Transverse colon (tissue), 4 donors: ENCODE results near the gene P2RX6. TPM values are rescaled to one million over a fixed set of nuclear protein-coding genes. Genes with fewer than 3 reads are reported as not detected.

Experiments used
- DNase-seq: peaks from one replicate; pipeline ENCODE4 v3.0.0-alpha.2; 2019
- H3K27ac ChIP-seq, 4 donors: fragments of 200-600 bp; sonication (generic); 2 replicates each; pipeline ENCODE4 v1.5.1; 2016 to 2018; ENCODE audit warnings: inconsistent platforms in 4 of 4
- H3K27me3 ChIP-seq: fragments of 200-600 bp; sonication (generic); 2 replicates; pipeline ENCODE4 v1.5.1; 2017; ENCODE audit warnings: inconsistent platforms
- H3K36me3 ChIP-seq, 4 donors: fragments of 200-600 bp; sonication (generic); 2 replicates each; pipeline ENCODE4 v1.5.1; 2017 to 2019; ENCODE audit warnings: inconsistent platforms in 4 of 4
- H3K4me1 ChIP-seq, 4 donors: fragments of 200-600 bp; sonication (generic); 2 replicates each; pipeline ENCODE4 v1.5.1; 2017 to 2020; ENCODE audit warnings: inconsistent platforms in 4 of 4
- H3K4me3 ChIP-seq, 4 donors: fragments of 200-600 bp; sonication (generic); 1 replicate in 1 of 4; 2 replicates in 3 of 4; pipeline versions ENCODE4 v1.5.1 to v1.6.1; 2017 to 2019; ENCODE audit warnings: inconsistent platforms in 4 of 4
- H3K9me3 ChIP-seq, 2 donors: fragments of 200-600 bp; sonication (generic); 2 replicates each; pipeline ENCODE4 v1.5.1; 2017 to 2019; ENCODE audit warnings: inconsistent platforms in 2 of 2
- EP300 ChIP-seq: sonication (generic); formaldehyde crosslinking; IDR thresholded peaks from one replicate; pipeline ENCODE4 v1.6.1; 2017; ENCODE audit warnings: antibody characterized with exemption, low read depth
- POLR2A ChIP-seq: fragments of 450-650 bp; IDR thresholded peaks from one replicate; pipeline ENCODE4 v1.6.1; 2016; ENCODE audit warnings: antibody characterized with exemption, mild to moderate bottlenecking, moderate library complexity
- POLR2AphosphoS5 ChIP-seq, 3 donors: sonication (generic); formaldehyde crosslinking; IDR thresholded peaks; one replicate each; pipeline ENCODE4 v1.6.1; 2016; ENCODE audit warnings: antibody characterized with exemption in 3 of 3
- WGBS, 2 donors: methylation state at CpG; one replicate each; pipeline ENCODE4 v1.1.5; 2018; ENCODE audit warnings: low coverage in 1 of 2; 5-methylcytosine and 5-hydroxymethylcytosine counted together
- in situ Hi-C, 4 donors: fragments of 200-750 bp; cut with MboI; loops; one replicate each; pipeline versions ENCODE4 v1.15.0 to v1.15.1; 2017; ENCODE audit warnings: low sequenced_read_pairs in 3 of 4, low pct_ligation_motif_present in 1 of 4, low pct_unique_long_range_greater_than_20kb in 1 of 4
- intact Hi-C: fragments of 100-400 bp; cut with DNase I; formaldehyde crosslinking; loops from one replicate; pipeline ENCODE4 v1.15.1; 2023; ENCODE audit warnings: low total_unique reads
- total RNA-seq, 4 donors: library from RNA; depleted of rRNA; stranded (reverse); fragments of >200 nt; gene quantifications; one replicate each; pipeline ENCODE4 v1.1.0, GENCODE V29; 2016
- TF ChIP-seq, protein P1 (sequence below), 5 experiments: fragments of 200-600 bp in 3 of 5; fragments of 450-650 bp in 2 of 5; sonication (generic) in 3 of 5; IDR thresholded peaks; 1 replicate in 2 of 5; 2 replicates in 3 of 5; pipeline ENCODE4 v1.5.1; 2016 to 2017; ENCODE audit warnings: antibody characterized with exemption in 5 of 5, inconsistent platforms in 3 of 5, mild to moderate bottlenecking in 2 of 5, moderate library complexity in 1 of 5

P2RX6 gene
- total RNA-seq, 4 donors from 2014 or later = 0.40 to 1.7 (median 0.82) TPM; not detected in 1

DNA sequence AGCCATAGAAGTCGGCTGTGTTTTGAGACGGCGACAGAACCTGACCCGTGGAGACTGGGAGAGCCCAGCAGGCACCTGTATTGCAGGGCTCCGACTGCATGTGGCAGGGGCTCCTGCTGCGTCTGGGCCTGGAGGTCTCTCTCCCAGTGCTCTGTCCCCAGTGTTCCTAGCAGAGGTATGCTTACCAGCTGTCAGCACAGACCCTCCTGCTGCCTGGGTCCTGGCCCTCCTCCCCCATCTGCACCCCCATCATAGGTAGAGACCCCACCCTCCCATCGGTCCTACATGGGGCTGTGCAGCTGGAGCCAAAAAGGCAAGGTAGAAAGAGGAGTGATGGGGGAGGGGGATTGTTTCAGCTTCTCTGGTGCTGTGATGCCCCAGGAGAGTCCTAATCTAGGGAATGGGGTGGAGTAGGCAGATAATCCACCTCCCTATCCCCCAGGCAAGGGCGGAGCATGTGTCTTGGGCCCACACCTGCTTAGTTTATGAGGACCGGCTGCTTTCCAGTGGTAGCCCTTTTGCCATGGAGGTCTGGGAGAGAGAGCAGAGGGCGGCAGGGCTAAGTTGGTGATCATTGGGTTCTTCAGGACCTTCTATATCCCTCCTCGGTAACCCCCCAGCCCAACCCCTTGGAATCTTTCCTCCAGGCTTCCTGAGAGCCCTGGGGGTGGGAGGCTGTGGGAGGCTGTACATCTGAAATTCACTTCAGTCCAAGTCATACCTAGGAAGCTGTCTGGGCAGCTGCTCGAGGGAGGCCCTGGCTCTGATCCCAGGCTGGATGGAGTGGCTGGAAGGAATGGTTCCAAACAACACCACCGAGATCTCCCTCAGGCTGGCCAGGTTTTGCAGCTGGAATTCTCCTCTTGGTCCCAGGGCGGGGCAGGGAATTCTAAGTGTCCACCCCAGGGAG, 12.1 kb downstream of the P2RX6 start:
- TF ChIP-seq, protein P1, sequence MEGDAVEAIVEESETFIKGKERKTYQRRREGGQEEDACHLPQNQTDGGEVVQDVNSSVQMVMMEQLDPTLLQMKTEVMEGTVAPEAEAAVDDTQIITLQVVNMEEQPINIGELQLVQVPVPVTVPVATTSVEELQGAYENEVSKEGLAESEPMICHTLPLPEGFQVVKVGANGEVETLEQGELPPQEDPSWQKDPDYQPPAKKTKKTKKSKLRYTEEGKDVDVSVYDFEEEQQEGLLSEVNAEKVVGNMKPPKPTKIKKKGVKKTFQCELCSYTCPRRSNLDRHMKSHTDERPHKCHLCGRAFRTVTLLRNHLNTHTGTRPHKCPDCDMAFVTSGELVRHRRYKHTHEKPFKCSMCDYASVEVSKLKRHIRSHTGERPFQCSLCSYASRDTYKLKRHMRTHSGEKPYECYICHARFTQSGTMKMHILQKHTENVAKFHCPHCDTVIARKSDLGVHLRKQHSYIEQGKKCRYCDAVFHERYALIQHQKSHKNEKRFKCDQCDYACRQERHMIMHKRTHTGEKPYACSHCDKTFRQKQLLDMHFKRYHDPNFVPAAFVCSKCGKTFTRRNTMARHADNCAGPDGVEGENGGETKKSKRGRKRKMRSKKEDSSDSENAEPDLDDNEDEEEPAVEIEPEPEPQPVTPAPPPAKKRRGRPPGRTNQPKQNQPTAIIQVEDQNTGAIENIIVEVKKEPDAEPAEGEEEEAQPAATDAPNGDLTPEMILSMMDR (IDR thresholded peaks at IDR 0.05) = no peak
- TF ChIP-seq POLR2A = no peak
- no peak for TF ChIP-seq EP300
- no peak for TF ChIP-seq POLR2AphosphoS5 (IDR thresholded peaks at IDR 0.05)
- no peak overlapping the region for H3K4me3 ChIP-seq
- H3K27me3 ChIP-seq = peaks cover 14% of the 10 kb centered on the region
- intact Hi-C loops = loop anchor here (10.0 kb wide), 1 partner anchor 48 kb away; no protein-coding TSS in a partner anchor
- H3K9me3 ChIP-seq = no peaks in the 10 kb centered on the region
- in situ Hi-C loops = no loop called here
- no peaks in the 10 kb centered on the region for H3K36me3 ChIP-seq
- H3K4me1 ChIP-seq = peaks cover 2 to 4% (median 3%) of the 10 kb centered on the region in 4 donors
- H3K27ac ChIP-seq = no peak overlapping the region
- 75% methylated on average over 13 of the region's 14 CpGs; no CpG with 5 or more reads in 1 of the 2 donors for WGBS, 2 donors
- DNase-seq = no peak

DNA sequence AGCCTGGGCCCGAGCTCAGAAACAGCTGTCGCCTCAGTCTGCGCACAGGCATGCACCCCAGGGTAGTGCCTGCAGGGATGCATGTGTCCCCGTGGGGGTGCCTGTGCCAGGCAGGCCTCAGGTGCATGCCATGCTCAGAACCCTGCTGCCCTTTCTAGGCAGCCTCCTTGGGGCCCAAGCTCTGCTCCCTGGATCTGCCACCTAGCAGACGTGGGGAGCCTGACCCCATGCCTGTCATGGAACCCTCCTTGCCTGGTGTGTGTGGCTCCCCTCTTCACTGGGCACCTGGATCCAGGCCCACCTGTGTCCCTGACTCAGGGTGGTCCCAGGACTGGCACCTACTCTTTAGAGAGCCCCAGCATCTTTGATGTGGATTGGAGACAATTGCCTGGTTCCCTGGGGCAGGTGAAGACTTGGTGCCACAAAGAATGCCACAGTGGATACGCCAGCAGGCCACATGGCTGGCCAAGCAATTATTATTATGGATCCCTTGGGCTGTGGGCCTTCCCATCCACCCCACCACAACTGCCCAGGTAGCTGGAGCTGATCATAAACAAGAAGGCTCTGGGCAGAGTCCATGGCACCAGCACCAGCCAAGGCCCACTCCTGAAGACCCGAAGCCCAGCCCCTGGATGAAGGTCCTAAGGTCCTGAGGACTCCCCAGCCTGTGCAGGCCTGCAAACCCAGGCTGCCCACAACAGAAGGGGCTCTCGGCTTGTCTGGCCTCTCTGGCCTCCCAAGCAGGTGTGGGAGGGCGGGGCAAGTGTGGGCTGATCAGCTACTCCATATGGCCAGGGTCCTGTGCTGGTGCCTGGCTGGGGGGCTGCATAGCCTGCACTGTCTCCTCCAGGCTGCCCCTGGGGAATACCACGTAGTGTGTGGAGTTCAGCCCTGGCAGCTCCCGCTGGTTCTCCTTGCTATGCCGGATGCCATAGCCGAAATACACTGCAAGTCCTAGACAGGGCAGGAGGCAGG, 13.6 kb downstream of the P2RX6 start:
- intact Hi-C loops (loop anchor here (10.0 kb wide), 1 partner anchor 46 kb away; no protein-coding TSS in a partner anchor), in situ Hi-C loops (no loop called here)
- Histone ChIP-seq H3K9me3 (no peaks in the 10 kb centered on the region), H3K27ac (no peak overlapping the region), H3K4me1 (peaks cover 7 to 9% (median 7%) of the 10 kb centered on the region in 4 donors), H3K36me3 (no peaks in the 10 kb centered on the region), H3K4me3 (no peak overlapping the region), H3K27me3 (peaks cover 25% of the 10 kb centered on the region)
- TF ChIP-seq, protein P1 (IDR thresholded peaks at IDR 0.05) = no peak
- no peak for TF ChIP-seq POLR2A
- TF ChIP-seq POLR2AphosphoS5 (IDR thresholded peaks at IDR 0.05) = no peak
- no peak for TF ChIP-seq EP300
- DNase-seq = no peak
- WGBS, 2 donors = 87% methylated on average over 13 of the region's 13 CpGs; no CpG with 5 or more reads in 1 of the 2 donors

GRCh38 chr22:21029486-21030025, 14.6 kb downstream of the P2RX6 start:
- intact Hi-C loops = loop anchor here (10.0 kb wide), 1 partner anchor 45 kb away; no protein-coding TSS in a partner anchor

More at GRCh38 chr22:21029486-21030025, 14.6 kb downstream of the P2RX6 start:
- Histone ChIP-seq H3K4me1 (peaks cover 7 to 9% (median 7%) of the 10 kb centered on the region in 4 donors), H3K27ac (no peak overlapping the region), H3K9me3 (no peaks in the 10 kb centered on the region), H3K27me3 (peaks cover 25% of the 10 kb centered on the region), H3K36me3 (no peaks in the 10 kb centered on the region), H3K4me3 (no peak overlapping the region)
- TF ChIP-seq POLR2A = no peak
- no peak for TF ChIP-seq POLR2AphosphoS5 (IDR thresholded peaks at IDR 0.05)
- no peak for TF ChIP-seq EP300
- TF ChIP-seq, protein P1 (IDR thresholded peaks at IDR 0.05) = no peak
- no peak for DNase-seq
- in situ Hi-C loops = no loop called here
- WGBS, 2 donors = 33 to 77% methylated on average over 3 to 12 of the region's 12 CpGs
